B cell (primary cell): ENCODE measurements around the gene GPRASP2. TPM values are rescaled to one million over a fixed set of nuclear protein-coding genes. Genes with fewer than 3 reads are reported as not detected.

Source experiments
- ATAC-seq: fragments of 200-7000 bp; cut with Tn5 transposase; one replicate; pipeline ENCODE4 v1.10.0; 2021; ENCODE audit warnings: low read depth, mild to moderate bottlenecking, moderate number of reproducible peaks, moderate library complexity
- CTCF ChIA-PET: fragments of 350-600 bp; sonication (Branson Sonifier 250); formaldehyde crosslinking; loops from one replicate; lab custom pipeline; 2021; ENCODE audit warnings: antibody characterized with exemption, inconsistent platforms; lab: Charles Lee
- POLR2A ChIA-PET: fragments of 350-600 bp; sonication (Branson Sonifier 250); formaldehyde crosslinking; loops from one replicate; lab custom pipeline; 2021; ENCODE audit warnings: antibody characterized with exemption; lab: Charles Lee
- DNase-seq: peaks from one replicate; pipeline ENCODE4 v3.0.0; 2013
- H2AFZ ChIP-seq: 2 replicates; pipeline ENCODE4 v1.6.1; 2012; ENCODE audit warnings: mild to moderate bottlenecking, low read depth, low read length; ENCODE audit not compliant: insufficient read depth, poor library complexity, severe bottlenecking
- H3K27ac ChIP-seq, 2 donors: 1 replicate in 1 of 2; 2 replicates in 1 of 2; pipeline ENCODE4 v1.5.1; 2012 to 2013; ENCODE audit warnings: low read length in 2 of 2, mild to moderate bottlenecking in 2 of 2, moderate library complexity in 1 of 2
- H3K27me3 ChIP-seq, 4 experiments: fragments of 200-600 bp in 1 of 4; sonication (generic) in 1 of 4; replicated peaks in 1 of 4; 1 replicate in 2 of 4; 2 replicates in 2 of 4; pipeline versions ENCODE4 v1.6.1 to v1.7.0; 2013 to 2016; ENCODE audit warnings: low read length in 3 of 4, mild to moderate bottlenecking in 2 of 4, mixed read lengths in 1 of 4, moderate library complexity in 1 of 4; ENCODE audit not compliant: insufficient read depth in 4 of 4, control insufficient read depth in 3 of 4; ENCODE audit errors: control extremely low read depth in 1 of 4
- H3K36me3 ChIP-seq, 2 experiments: replicated peaks in 1 of 2; 1 replicate in 1 of 2; 2 replicates in 1 of 2; pipeline versions ENCODE4 v1.6.1 to v1.7.1; 2013; ENCODE audit warnings: low read length in 1 of 2; ENCODE audit not compliant: insufficient read depth in 2 of 2, control insufficient read depth in 1 of 2; ENCODE audit errors: control extremely low read depth in 1 of 2, extremely low read depth in 1 of 2
- H3K4me1 ChIP-seq, 2 donors: fragments of 200-600 bp in 1 of 2; sonication (generic) in 1 of 2; 1 replicate in 1 of 2; 2 replicates in 1 of 2; pipeline versions ENCODE4 v1.5.1 to v1.6.1; 2013 to 2017; ENCODE audit warnings: low read length in 2 of 2; ENCODE audit not compliant: control insufficient read depth in 2 of 2, insufficient read depth in 2 of 2
- H3K4me2 ChIP-seq: replicated peaks from 2 replicates; pipeline ENCODE3; 2012; ENCODE audit warnings: mild to moderate bottlenecking, low read depth, low read length; ENCODE audit not compliant: poor library complexity, severe bottlenecking
- H3K4me3 ChIP-seq, 5 experiments: fragments of 200-600 bp in 1 of 5; sonication (generic) in 1 of 5; 1 replicate in 3 of 5; 2 replicates in 2 of 5; pipeline versions ENCODE4 v1.5.1 to v1.7.0; 2011 to 2016; ENCODE audit warnings: low read length in 4 of 5, mild to moderate bottlenecking in 4 of 5, low read depth in 2 of 5, control low read depth in 1 of 5, moderate library complexity in 1 of 5; ENCODE audit not compliant: insufficient read depth in 1 of 5; ENCODE audit errors: control extremely low read depth in 1 of 5, extremely low read depth in 1 of 5
- H3K79me2 ChIP-seq: fragments of 200-600 bp; sonication (generic); one replicate; pipeline ENCODE4 v1.6.0; 2016; ENCODE audit warnings: low read length; ENCODE audit not compliant: control insufficient read depth, insufficient read depth
- H3K9ac ChIP-seq: fragments of 200-600 bp; sonication (generic); 2 replicates; pipeline ENCODE4 v1.6.1; 2017; ENCODE audit warnings: mild to moderate bottlenecking, low read length, moderate library complexity
- H3K9me3 ChIP-seq, 3 donors: one replicate each; pipeline versions ENCODE4 v1.6.1 to v1.7.1; 2013; ENCODE audit warnings: low read length in 2 of 3; ENCODE audit not compliant: control insufficient read depth in 2 of 3, insufficient read depth in 1 of 3; ENCODE audit errors: control extremely low read depth in 1 of 3
- H4K20me1 ChIP-seq: 2 replicates; pipeline ENCODE4 v1.6.0; 2012; ENCODE audit warnings: mild to moderate bottlenecking, low read length; ENCODE audit not compliant: insufficient read depth, control insufficient read depth, poor library complexity, severe bottlenecking
- H3K27ac Mint-ChIP-seq: one replicate; pipeline ENCODE4 v1.8.0; 2021; ENCODE audit warnings: mixed read lengths
- H3K27me3 Mint-ChIP-seq: one replicate; pipeline ENCODE4 v1.8.0; 2021; ENCODE audit warnings: mixed read lengths
- H3K4me1 Mint-ChIP-seq: one replicate; pipeline ENCODE4 v1.8.0; 2021; ENCODE audit warnings: mixed read lengths
- H3K4me3 Mint-ChIP-seq: one replicate; pipeline ENCODE4 v1.8.0; 2021; ENCODE audit warnings: mixed read lengths
- H3K9me3 Mint-ChIP-seq: one replicate; pipeline ENCODE4 v1.8.0; 2022; ENCODE audit warnings: mixed read lengths; ENCODE audit not compliant: insufficient read depth
- CTCF ChIP-seq: fragments of 200-600 bp; IDR thresholded peaks from one replicate; pipeline ENCODE4 v1.8.0; 2022; ENCODE audit warnings: antibody characterized with exemption, mild to moderate bottlenecking
- EZH2 ChIP-seq: IDR thresholded peaks from 2 replicates; pipeline ENCODE4 v1.6.1; 2012; ENCODE audit warnings: borderline replicate concordance, low read depth, mild to moderate bottlenecking, moderate library complexity, low read length; ENCODE audit not compliant: insufficient read depth, poor library complexity, severe bottlenecking
- WGBS: methylation state at CpG from one replicate; pipeline ENCODE4 v1.1.5; 2013; ENCODE audit warnings: missing lambda C conversion rate; ENCODE audit not compliant: insufficient coverage; 5-methylcytosine and 5-hydroxymethylcytosine counted together
- intact Hi-C: fragments of 100-400 bp; cut with micrococcal nuclease; formaldehyde crosslinking; loops from one replicate; pipeline ENCODE4 v1.10.0; 2022
- polyA plus RNA-seq: library from polyadenylated mRNA; depleted of rRNA; stranded (reverse); fragments of >200 nt; gene quantifications from 2 replicates; pipeline ENCODE4 v1.2.3, GENCODE V29; 2012
- total RNA-seq, 2 donors: library from RNA; stranded (reverse); fragments of 120-200 nt in 1 of 2; gene quantifications; 1 replicate in 1 of 2; 2 replicates in 1 of 2; pipeline versions ENCODE4 v1.2.3 to v1.2.4, GENCODE V29; 2013 to 2022

Gene GPRASP2
- total and polyA plus RNA-seq, 2 donors (not counting 1 experiment from before 2014, with no cell fraction given) = 0.15 to 0.59 TPM

GRCh38 chrX:102744307-102744706 lies 32.1 kb downstream of the GPRASP2 start:
- no CpG with 5 or more reads among the region's 1 CpG for WGBS
- Mint-ChIP-seq H3K9me3 (no peaks in the 10 kb centered on the region), H3K4me1 (peaks cover 2% of the 10 kb centered on the region), H3K27me3 (peaks cover 6% of the 10 kb centered on the region), H3K27ac (no peak overlapping the region), H3K4me3 (no peak overlapping the region)
- ChIA-PET CTCF (no interaction called here), POLR2A (no interaction called here)
- H3K4me2 ChIP-seq = no peak overlapping the region
- H3K27ac ChIP-seq = no peak overlapping the region
- H2AFZ ChIP-seq = no peak overlapping the region
- H3K27me3 ChIP-seq = peaks cover 0 to 6% (median 0%) of the 10 kb centered on the region in 4 experiments
- intact Hi-C loops = no loop called here
- no peak for ATAC-seq
- peaks cover 0 to 6% of the 10 kb centered on the region in 2 donors for H3K4me1 ChIP-seq
- H3K9ac ChIP-seq = no peak overlapping the region
- no peaks in the 10 kb centered on the region for H4K20me1 ChIP-seq
- no peaks in the 10 kb centered on the region for H3K79me2 ChIP-seq
- H3K9me3 ChIP-seq = no peaks in the 10 kb centered on the region
- no peaks in the 10 kb centered on the region for H3K36me3 ChIP-seq
- H3K4me3 ChIP-seq = no peak overlapping the region
- TF ChIP-seq EZH2 = no peak
- no peak for TF ChIP-seq CTCF
- DNase-seq = no peak

GRCh38 chrX:102745513-102745856 lies 33.2 kb downstream of the GPRASP2 start:
- Mint-ChIP-seq H3K9me3 (no peaks in the 10 kb centered on the region), H3K4me1 (peaks cover 2% of the 10 kb centered on the region), H3K27me3 (peaks cover 6% of the 10 kb centered on the region), H3K27ac (no peak overlapping the region), H3K4me3 (peak overlapping the region; percentile 87)
- POLR2A ChIA-PET = no interaction called here
- Histone ChIP-seq H3K4me1 (peaks cover 0 to 6% of the 10 kb centered on the region in 2 donors), H4K20me1 (no peaks in the 10 kb centered on the region), H3K79me2 (no peaks in the 10 kb centered on the region), H3K9ac (no peak overlapping the region), H3K4me2 (peak overlapping the region; percentile 69), H3K27ac (no peak overlapping the region), H3K27me3 (peaks cover 0 to 6% (median 0%) of the 10 kb centered on the region in 4 experiments), H3K4me3 (peak overlapping the region in 2 of 5 experiments; percentile 48 to 58), H2AFZ (peak overlapping the region; percentile 70), H3K9me3 (no peaks in the 10 kb centered on the region), H3K36me3 (no peaks in the 10 kb centered on the region)
- no peak for ATAC-seq
- CTCF ChIA-PET = no interaction called here
- DNase-seq = no peak
- intact Hi-C loops = no loop called here
- no peak for TF ChIP-seq EZH2
- no peak for TF ChIP-seq CTCF
- no CpG with 5 or more reads among the region's 14 CpGs for WGBS
